Left lobe of liver (tissue), 2 donors: ENCODE results near the gene CLTC. TPM values are rescaled to one million over a fixed set of nuclear protein-coding genes. Genes with fewer than 3 reads are reported as not detected.

ENCODE experiments used
- ATAC-seq: fragments of 200-7000 bp; cut with Tn5 transposase; one replicate; pipeline ENCODE4 v1.9.1; 2020; ENCODE audit warnings: mild to moderate bottlenecking, moderate library complexity
- DNase-seq: peaks from one replicate; pipeline ENCODE4 v3.0.0-alpha.2; 2020; ENCODE audit warnings: low spot score
- total RNA-seq: library from RNA; stranded (reverse); gene quantifications from one replicate; pipeline ENCODE4 v1.2.1, GENCODE V29; 2021
- donor health status: DM: no; HTN: no; CAD: no; lungs with moderate emphysema.
- donor health status: DM: no; HTN: yes; CAD: no.

The CLTC gene
- total RNA-seq, 1 donor from 2014 or later, result 111 TPM

- no peak for DNase-seq
- ATAC-seq, result no peak
Observed at GRCh38 chr17:59723041-59723440, 103.3 kb downstream of the CLTC start.

- ATAC-seq (no peak), DNase-seq (no peak)
Observed at GRCh38 chr17:59723607-59724006, 103.9 kb downstream of the CLTC start.

- DNase-seq (no peak), ATAC-seq (peak; percentile 71)
Observed at GRCh38 chr17:59725691-59726090, 106.0 kb downstream of the CLTC start.

GRCh38 chr17:59727817-59728533 lies 108.3 kb downstream of the CLTC start:
- ATAC-seq (peak; percentile 27), DNase-seq (no peak)

GRCh38 chr17:59730268-59730834 lies 110.7 kb downstream of the CLTC start:
- ATAC-seq (no peak), DNase-seq (no peak)

GRCh38 chr17:59733697-59734096 lies 114.0 kb downstream of the CLTC start:
- no peak for DNase-seq
- ATAC-seq, result no peak

GRCh38 chr17:59734226-59734625 lies 114.5 kb downstream of the CLTC start:
- ATAC-seq, result no peak
- DNase-seq, result no peak

GRCh38 chr17:59737324-59737723 lies 117.6 kb downstream of the CLTC start:
- ATAC-seq (no peak), DNase-seq (no peak)

GRCh38 chr17:59743842-59744241 lies 124.1 kb downstream of the CLTC start:
- no peak for ATAC-seq

GRCh38 chr17:59745040-59745439 lies 125.3 kb downstream of the CLTC start:
- no peak for ATAC-seq
- DNase-seq, result no peak

More at GRCh38 chr17:59743842-59744241, 124.1 kb downstream of the CLTC start:
- DNase-seq, result no peak

Other genes starting within 250 kb of the CLTC start
- gene DHX40, start 54.3 kb upstream of the CLTC start, total RNA-seq, result 8.5 TPM
- 10.3 TPM for gene PTRH2, start 87.5 kb downstream of the CLTC start, total RNA-seq
- gene VMP1, start 87.8 kb downstream of the CLTC start, total RNA-seq, result 65.0 TPM